Fibroblast of the aortic adventitia (primary cell): ENCODE measurements around the gene CEBPA. TPM values are rescaled to one million over a fixed set of nuclear protein-coding genes. Genes with fewer than 3 reads are reported as not detected.

Source experiments
- DNase-seq: peaks from one replicate; pipeline ENCODE4 v3.0.0-alpha.2; 2010; ENCODE audit warnings: low read depth
- H3K4me3 ChIP-seq: 2 replicates; pipeline ENCODE4 v1.5.1; 2011; ENCODE audit warnings: low read depth, mild to moderate bottlenecking, control low read depth, low read length, moderate library complexity
- total RNA-seq: library from RNA; depleted of rRNA; stranded (reverse); fragments of >200 nt; gene quantifications from 2 replicates; pipeline ENCODE4 v1.2.3, GENCODE V29; 2012; ENCODE audit warnings: low replicate concordance
- TF ChIP-seq, protein P1 (sequence below): IDR thresholded peaks from 2 replicates; pipeline ENCODE4 v1.5.1; 2011; ENCODE audit warnings: mild to moderate bottlenecking, low read length, control low read depth, inconsistent platforms; ENCODE audit not compliant: insufficient read depth

The CEBPA gene
- total RNA-seq, 1 donor = 0.18 TPM

DNA sequence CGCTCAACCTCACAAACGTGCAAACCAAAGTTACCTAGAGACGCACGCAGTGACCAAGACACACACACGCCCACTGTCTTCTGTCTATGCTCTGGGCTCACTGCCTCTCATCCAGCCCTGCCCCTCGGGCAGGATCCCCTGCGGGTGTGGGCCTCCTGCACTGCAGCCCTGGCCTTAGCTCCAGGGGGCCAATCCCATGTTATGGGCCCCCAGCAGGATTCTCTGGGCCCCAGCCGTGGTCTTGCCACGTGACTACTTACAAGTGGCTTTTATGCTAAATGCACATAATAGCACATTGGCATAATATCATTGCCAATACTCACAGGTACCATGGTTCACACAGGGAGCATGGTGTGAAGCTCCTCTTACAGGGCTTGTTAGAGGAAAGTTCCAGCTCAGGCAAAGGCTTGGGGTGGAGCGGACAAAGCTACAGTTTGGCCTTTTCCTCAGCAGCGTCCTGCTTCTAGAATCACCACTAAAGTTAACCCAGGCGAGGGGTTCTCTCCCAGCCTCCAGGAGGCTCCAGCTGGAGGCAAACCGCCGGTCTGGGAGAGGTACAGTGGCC lies 37.4 kb downstream of the CEBPA start:
- DNase-seq = no peak
- TF ChIP-seq, protein P1, sequence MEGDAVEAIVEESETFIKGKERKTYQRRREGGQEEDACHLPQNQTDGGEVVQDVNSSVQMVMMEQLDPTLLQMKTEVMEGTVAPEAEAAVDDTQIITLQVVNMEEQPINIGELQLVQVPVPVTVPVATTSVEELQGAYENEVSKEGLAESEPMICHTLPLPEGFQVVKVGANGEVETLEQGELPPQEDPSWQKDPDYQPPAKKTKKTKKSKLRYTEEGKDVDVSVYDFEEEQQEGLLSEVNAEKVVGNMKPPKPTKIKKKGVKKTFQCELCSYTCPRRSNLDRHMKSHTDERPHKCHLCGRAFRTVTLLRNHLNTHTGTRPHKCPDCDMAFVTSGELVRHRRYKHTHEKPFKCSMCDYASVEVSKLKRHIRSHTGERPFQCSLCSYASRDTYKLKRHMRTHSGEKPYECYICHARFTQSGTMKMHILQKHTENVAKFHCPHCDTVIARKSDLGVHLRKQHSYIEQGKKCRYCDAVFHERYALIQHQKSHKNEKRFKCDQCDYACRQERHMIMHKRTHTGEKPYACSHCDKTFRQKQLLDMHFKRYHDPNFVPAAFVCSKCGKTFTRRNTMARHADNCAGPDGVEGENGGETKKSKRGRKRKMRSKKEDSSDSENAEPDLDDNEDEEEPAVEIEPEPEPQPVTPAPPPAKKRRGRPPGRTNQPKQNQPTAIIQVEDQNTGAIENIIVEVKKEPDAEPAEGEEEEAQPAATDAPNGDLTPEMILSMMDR = no peak
- no peak overlapping the region for H3K4me3 ChIP-seq

DNA sequence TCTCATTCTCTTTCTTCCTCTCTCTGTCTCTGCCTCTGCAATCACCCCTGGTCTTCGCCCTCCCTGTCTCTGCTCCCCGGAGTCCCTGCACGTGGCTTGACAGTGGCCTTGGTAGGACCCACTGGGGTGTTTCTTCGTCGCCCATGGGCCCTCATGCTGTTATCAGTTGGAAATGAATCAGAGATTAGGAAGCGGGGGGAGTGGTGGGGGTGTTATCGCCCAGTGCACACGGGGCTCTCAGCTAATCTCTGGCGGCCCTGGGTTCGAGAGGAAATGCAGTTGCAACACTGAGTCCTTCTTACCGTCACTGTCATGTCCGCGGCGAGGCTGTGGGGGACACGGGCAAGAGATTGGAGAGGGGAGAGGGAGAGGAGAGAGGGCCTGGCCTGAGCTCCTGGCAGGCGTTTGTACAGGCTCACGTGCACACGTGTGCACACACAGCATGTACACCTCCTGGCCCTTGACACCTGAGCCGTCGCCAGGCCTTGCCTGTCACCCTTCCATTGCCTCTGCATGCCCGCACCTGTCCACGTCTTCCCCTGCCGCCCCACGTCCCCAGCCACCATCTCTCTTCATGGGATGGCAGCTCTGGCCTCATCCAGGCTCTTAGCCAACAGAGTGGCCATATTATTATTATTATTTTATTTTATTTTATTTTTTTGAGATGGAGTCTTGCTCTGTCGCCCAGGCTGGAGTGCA lies 38.9 kb downstream of the CEBPA start:
- TF ChIP-seq, protein P1 = no peak

DNA sequence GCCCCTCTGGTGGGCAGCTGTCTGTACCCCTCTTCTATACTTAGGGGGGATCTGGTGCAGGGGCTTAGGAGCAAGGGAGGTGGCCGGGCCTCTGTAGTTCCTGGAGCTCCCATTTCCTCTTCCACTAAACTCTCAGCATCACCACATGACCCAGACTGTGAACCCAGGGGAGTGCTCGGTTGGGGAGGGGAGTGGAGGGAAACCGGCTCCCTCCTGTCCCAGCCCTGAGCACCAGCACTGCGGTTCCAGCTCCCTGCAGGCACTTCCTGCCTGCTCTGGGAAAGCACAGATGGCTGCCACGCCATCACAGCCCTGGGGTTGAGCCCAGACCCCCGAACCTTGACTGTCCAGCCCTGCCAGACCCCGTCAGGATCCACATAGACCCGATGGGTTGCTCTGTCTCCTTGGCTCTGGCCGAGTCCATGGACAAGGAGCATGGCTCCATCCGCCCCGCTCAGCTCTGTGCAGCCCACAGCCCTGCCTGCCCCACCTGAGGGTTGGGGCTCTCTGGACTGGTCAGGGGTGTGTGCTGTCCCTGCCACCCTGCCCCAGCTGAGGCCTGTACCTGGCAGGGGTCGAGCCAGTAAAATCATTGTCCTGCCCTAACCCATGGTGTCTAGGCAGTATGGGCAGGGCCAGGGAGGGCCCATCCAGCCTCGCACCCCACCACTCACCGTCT lies 40.7 kb downstream of the CEBPA start:
- H3K4me3 ChIP-seq = no peak overlapping the region
- no peak for DNase-seq
- TF ChIP-seq, protein P1 = no peak

More for the DNA sequence above, 38.9 kb downstream of the CEBPA start:
- DNase-seq = no peak
- H3K4me3 ChIP-seq = no peak overlapping the region

- TF ChIP-seq, protein P1 = no peak
- DNase-seq = no peak
- no peak overlapping the region for H3K4me3 ChIP-seq
Observed at GRCh38 chr19:33260628-33261418, 41.5 kb downstream of the CEBPA start.

DNA sequence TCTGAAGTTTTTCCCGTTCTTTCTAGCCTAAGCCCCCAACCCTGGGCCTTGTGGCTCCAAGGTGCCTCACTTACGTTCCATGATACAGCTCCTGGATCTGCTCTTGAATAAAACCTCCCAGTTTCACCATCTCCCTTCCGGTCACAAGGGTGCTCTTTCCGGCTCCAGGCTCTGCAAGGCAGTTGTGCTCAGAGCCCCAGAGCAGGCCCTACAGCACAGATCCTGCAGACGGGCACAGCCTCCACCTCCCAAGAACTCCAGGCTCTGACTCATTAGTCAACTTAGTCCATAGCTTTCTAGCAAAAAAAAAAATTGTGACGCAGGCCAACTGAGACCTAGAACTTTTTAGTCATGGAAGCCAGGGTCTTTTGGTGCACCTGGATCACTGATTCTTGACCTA lies 42.8 kb downstream of the CEBPA start:
- H3K4me3 ChIP-seq = no peak overlapping the region
- DNase-seq = no peak
- TF ChIP-seq, protein P1 = no peak

DNA sequence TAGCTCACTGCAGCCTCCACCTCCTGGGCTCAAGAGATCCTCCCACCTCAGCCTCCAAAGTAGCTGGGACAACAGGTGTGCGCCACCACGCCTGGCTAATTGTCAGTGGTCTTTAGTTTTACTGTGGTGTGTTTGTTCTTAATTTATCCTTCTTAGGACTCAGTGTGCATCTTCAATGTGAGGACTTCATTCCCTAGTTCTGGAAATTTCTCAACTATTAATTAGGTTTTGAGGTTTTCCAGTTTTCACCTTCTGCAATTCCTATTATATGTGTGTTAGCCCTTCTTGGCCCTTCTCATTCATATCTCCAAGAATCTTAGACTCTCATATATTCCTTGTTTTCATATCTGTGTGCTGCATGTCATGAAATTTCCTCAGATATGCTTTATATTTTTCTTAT lies 44.5 kb downstream of the CEBPA start:
- TF ChIP-seq, protein P1 = no peak
- H3K4me3 ChIP-seq = no peak overlapping the region
- DNase-seq = no peak
